GM12801 (cell line): ENCODE data around the gene DOP1B.

ENCODE experiments used
- CTCF ChIP-seq: IDR thresholded peaks from one replicate; pipeline ENCODE4 v1.5.1; 2011; ENCODE audit warnings: control low read depth; ENCODE audit not compliant: insufficient read length; ENCODE audit errors: extremely low read depth

The DOP1B gene

GRCh38 chr21:36129219-36129618 is 27.4 kb upstream of the DOP1B start:
- no peak for TF ChIP-seq CTCF

DNA sequence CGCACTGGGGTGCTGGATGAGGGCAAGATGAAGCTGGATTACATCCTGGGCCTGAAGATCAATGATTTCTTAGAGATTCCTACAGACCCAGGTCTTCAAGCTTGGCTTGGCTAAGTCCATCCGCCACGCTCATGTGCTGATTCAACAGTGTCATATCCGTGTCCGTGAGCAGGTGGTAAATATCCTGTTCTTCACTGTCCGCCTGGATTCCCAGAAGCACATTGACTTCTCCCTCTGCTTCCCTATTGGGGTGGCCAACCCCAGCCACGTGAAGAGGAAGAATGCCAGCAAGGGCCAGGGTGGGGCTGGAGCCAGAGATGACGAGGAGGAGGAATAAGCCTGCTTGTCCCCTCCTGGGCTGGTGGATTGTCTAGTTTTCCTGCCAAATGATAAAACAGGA is 23.9 kb upstream of the DOP1B start:
- no peak for TF ChIP-seq CTCF

GRCh38 chr21:36134803-36135390 is 21.7 kb upstream of the DOP1B start, which contains the start of gene CBR3:
Gene CBR3, plus strand, starts transcription at chr21:36135079. Its CDS starts 114 bp downstream, at chr21:36135193.
- TF ChIP-seq CTCF = no peak

- TF ChIP-seq CTCF = no peak
These were observed 21.1 kb upstream of the DOP1B start for GRCh38 chr21:36135391-36136102.

DNA sequence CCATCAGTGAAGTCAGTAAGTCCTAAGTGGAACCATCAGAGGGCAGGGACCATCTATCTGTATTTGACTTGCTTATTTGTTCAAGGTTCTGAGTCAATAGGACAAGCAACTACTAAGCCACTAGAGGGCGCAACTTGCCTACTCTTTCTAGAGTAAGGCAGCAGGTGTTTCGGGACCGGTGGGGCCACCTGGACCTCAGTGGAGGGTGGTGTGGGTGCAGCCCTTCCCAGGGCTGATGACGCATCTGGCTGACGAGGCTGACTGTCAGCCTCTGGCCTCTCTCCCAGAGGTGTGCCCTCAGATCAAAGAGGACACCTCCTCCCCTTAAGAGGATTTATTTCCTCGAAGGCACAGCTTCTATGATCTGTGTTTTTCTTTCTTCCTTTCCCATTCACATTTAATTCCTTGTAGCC is 15.1 kb upstream of the DOP1B start:
- TF ChIP-seq CTCF = no peak

GRCh38 chr21:36145259-36145658 is 11.4 kb upstream of the DOP1B start:
- no peak for TF ChIP-seq CTCF

- TF ChIP-seq CTCF = no peak
These were observed 8.7 kb upstream of the DOP1B start for GRCh38 chr21:36147911-36148310.
